Stimulated activated CD8-positive, alpha-beta memory T cell treated with anti-CD3 and anti-CD28 coated beads, Interleukin-4, amount 100 ng/mL, for 24 hours (primary cell): ENCODE measurements around the gene MATN4.

Source experiments
- DNase-seq: peaks from one replicate; pipeline ENCODE4 v3.0.0-alpha.2; 2020; ENCODE audit warnings: low read depth

The MATN4 gene

DNA sequence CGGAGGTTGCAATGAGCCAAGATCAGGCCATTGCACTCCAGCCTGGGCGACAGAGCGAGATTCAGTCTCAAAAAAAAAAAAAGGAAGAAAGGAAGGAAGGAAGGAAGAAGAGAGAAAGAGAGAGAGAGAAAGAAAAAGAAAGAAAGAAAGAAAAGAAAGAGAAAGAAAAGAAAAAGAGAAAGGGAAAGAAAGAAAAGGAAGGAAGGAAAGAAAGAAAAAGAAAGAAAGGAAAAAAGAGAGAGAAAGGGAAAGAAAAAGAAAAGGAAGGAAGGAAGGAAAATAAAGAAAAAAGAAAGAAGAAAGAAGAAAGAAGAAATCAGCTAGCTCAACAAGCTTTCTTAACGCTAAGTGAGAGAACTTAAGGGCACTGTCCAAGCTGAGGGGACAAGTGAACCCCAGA, 7.6 kb upstream of the MATN4 start:
- DNase-seq, result no peak

DNA sequence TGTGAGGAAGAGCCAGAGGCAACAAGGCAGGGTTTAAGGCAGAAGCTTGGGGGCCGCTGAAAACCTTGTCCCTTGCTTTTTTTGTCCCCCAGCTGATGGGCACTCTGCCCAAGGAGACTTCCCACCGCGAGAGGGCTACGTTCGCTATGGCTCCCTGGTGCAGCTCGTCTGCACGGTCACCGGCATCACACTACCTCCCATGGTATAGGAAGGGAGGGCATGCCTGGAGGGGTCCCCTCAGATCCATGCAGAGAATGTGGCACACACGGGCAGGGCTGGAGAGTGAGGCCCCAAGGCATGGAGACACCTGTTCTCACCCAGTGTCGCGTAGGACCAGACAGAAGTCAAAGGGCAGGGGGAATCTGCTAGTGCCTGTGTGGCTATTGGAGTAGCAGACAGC, 5.8 kb upstream of the MATN4 start:
- DNase-seq, result no peak

DNA sequence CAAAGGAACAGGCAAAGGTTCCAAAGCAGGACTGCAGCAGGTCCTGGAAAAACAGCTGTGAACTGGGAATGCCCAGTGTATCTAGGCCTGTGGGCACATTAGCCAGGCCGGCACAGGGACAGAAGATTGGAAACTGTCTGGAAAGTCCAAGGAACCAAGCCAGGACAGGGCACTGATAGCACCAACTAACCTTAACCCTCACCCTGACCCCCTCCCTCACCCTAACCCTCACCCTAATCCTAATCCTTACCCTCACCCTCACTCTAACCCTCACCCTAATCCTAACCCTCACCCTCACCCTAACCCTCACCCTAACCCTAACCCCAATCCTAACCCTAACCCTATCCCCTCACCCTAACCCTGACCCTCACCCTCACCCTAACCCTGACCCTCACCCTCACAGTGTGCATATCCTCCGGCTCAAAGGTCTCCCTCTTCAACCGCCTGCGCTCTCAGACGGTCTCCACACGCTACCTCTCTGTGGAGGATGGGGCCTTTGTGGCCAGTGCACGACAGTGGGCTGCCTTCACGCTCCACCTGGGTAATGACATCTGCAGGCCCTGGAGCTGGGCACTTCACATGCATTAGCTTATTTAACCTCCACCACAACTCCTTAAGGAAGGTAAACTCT, 5.1 kb upstream of the MATN4 start:
- no peak for DNase-seq

DNA sequence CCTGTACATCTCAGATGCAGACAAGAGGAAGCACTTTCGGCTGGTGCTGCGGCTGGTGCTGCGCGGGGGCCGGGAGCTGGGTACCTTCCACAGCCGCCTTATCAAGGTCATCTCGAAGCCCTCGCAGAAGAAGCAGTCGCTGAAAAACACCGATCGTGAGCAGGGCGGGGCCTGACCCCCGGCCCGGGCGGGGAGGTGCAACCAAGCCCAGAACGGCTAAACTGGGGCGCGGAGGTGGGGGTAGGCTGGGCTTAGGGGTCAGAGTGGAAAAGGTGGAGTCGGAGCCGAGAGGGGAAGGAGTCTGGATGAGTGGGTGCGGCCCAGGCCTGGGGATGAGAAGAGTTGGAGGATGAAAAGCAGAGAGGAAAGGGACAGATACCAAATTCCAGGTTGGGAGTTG, 4.1 kb upstream of the MATN4 start:
- no peak for DNase-seq

DNA sequence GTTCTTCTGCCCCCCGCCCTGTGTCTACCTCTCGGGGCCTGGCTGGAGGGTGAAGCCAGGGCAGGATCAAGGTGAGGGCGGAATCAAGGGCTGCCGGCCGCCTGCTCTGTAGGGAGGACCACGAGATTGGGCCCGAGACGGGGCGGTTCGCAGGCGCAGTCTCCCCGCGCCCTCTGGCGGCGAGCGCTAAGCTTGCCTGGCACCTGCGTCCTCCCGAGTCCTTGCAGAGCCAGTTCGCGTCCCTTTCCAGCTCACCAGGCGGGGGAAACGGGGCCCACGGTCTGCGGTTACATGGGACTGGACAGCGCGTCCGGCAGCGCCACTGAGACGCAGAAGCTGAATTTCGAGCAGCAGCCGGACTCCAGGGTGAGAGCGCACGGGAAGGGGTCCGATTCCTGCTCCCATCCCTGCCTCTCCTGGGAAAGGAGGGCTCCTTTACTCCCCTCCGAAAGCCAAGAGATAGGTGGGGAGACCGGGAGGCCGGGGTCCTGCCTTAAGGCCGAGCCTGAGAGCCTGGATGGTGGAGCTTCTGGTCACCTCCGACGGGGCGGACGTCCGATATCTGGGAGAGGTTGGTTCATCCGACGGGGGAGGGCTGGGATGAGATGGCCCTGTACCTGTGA, 3.6 kb upstream of the MATN4 start:
- DNase-seq, result peak; percentile 60

DNA sequence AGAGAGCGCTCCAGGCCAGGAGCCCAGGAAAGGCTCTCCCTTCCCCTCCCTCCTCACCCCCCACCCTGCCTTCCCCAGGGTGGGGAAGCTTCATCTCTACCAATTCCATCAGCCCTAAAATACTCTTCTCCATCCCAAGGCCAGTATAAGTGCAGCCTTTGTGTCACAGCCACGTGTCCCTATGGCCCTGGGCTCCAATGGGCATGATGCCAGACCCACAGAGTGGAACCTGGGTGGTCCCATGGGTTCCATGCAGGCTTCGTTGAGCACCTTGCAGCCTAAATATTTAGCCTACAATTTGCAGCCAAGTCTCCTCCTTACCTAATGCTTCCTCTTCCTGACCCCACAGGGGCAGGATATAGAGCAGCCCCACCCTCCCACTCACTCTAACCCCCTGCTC, 976 bp upstream of the MATN4 start:
- DNase-seq, result no peak

DNA sequence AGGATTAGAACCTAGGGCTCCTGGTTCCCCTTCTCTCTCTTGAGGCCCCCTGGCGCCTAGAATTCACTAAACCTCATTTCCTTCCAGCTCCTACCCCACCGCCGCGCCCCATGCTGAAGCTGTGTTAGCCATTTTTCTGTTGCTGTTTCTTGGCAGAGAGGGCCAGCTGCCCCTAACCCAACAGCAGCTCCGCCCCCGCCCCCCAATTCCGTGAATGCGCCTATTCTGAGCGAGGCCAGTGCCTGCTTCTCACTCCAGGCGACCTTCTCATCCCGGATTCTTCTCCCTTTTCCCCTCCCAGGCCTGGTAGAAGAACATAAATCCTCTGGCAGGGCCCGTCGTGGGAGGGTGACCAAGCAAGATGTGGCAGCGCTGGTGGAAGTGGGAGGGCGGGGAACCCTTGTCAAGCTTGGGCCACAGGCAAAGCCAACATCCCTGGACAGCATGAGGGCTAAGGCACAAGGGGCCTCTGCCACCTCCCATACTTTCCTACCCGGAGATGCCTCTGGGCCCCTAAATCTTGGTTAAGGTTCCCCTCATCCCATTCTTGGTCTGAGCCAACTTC, 941 bp downstream of the MATN4 start:
- DNase-seq, result no peak

DNA sequence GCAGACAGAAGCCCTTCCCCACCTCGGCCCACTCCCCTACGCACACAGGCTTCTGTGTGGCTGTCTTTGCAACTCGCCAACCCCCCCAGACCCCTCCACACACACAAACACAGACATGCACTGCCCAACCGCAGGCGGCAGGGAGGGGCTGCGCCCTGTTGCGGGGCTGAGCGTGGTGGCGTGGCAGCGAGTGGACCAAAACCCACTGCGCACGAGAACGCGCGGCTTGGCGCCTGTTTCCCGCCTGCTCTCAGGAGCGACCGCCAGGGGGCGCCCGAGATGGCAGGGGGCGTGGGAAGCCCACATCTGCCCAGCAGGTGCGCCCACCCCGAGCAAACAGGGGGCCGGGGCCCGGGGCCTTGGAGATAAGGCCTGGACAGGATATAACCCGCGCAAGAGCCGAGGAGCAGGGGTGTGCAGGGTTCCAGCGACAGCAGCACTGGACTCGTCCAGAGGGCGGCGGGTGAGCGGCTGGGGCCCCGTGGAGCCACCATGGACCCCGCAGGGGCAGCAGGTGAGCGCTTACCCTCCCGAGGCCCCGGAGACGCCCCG, 1.6 kb downstream of the MATN4 start, which contains the start of gene RBPJL:
RBPJL (plus strand) TSS at position 410 of the 552 bp plus-strand sequence; CDS start at position 493, 83 bp downstream.
- DNase-seq, result peak; percentile 38

DNA sequence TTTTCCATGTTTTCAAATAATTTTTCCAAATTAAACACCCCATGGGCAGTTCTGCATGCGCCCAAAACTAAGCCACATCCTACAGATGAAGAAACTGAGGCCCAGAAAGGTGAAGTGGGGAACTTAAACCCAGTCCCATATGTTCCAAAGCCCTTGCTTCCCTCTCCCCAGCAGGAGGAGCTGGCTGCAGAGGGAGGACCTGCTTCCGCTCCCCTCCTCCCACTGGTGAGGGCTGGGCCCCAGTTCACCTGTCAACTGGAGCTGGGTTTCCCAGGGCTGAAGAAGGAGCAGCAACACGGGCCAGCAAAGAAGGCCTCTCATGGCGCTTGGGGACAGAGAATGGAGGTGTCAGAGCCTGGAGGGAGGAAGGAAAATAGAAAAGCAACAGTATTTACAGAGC, 2.8 kb downstream of the MATN4 start:
- no peak for DNase-seq

DNA sequence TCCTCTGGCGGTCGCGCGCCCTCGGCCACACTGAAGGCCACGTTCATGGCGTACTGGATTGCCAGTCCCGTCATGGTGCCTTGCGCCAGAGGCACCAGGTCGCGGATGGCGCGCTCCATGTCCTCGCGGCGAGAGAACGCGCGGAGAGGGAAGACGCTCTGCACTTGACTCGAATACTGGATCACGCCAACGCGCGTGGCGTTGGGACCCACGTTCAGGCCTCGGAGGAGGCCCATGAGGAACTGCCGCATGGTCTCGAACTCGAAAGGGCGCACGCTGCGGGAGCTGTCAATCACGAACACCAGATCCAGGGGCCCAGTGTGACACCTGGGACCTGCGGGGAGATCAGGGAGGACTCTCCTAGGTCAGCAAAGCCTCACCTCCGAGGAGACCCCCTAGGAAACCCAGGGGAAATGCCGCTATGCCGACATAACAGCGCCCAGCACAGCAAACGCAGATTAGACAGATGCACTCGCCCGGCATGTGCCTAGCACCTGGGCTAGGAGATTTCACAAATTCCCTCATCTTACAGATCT, 3.6 kb downstream of the MATN4 start:
- DNase-seq, result no peak

DNA sequence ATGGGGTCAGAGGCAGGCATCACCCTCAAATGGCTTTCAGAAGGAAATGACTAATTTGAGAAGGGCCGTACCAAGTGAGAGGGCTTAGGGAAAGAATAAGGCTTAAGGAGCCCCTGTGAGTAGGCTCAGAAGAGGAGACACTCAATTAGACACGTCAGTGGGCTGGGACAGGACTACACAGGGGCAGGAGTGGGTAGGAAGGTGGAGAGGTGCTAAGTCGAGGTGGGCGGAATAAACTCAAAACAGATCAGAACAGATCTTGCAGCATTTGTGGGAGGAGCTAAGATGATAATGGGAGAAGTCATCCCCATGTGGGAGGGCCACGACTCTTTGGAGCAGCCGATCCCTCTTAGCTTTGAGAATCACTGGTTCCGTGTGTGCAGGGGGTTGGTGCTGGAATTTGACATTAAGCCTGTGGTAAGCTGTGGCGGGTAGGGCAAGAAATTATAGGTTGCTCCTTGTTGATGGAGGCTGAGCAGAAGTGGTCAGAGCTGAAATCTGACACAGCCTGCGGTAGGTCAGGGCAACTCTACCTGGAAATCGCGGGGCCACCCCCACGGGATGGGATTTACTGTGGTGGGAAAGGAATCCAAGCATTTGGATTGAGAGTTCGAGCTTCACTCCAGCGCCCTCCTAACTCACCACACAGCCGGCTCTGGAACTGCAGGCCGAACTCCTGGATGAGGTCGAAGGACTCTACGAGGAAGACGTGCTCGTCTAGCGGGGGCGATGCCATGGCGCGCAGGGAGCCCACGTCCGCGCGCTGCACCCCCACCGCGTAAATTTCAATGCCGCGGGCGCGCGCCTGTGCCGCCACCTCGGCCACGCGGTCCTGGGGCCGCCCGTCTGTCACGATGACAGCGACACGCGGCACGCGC, 4.3 kb downstream of the MATN4 start:
- no peak for DNase-seq

DNA sequence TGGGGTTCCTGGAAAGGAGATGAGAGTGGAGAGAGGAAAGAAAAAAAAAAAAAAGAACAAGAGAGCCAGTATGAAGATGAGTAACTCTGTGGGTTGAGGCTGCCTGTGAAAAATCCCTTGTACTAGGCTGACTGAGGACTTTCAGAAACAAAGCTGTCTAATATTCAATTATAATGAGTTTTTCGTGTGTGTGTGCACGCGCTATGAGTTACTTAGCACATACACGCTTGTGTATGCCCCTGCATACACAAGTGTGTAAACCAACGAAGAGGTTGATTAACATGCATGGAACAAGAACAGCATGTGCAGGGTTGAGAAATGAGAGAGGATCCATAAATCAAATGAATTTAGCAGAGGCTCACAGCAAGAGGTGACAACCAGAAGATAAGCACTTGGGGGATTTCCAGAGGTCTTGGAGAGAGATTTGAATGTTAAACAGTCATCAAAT, 6.3 kb downstream of the MATN4 start:
- no peak for DNase-seq

DNA sequence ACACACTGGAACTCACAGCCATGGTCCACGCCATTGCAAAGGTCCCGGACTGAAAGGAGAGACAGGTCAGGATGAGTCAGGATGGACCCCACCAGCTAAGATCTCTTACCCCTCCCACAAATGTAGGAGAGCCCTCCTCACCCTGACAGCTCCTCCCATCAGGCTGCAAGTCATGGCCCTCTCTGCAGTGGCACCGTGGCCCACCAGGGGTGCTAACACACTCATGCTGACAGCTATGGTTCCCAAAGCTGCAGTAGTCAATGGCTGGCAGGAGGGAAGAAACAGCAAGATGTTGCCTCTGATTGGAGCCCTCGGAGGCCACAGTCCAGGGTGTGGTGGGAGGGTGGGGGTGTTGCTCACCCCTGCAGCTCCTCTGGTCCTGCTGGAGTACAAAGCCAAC, 7.1 kb downstream of the MATN4 start:
- DNase-seq, result no peak

DNA sequence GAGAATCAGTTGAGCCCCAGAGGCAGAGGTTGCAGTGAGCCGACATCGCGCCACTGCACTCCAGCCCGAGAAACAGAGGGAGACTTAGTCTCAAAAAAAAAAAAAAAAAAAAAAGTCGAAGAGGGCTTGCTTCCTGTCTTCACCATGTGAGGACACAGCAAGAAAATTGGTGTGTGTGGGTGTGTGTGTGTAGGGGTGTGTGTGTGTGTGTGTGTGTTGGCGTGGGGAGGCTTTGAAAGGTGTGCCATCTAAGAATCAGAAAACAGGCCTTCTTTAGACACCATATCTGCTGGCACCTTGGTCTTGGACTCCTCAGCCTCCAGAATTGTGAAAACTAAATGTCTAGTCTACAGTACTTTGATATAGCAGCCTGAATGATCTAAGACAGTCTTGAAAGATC, 8.3 kb downstream of the MATN4 start:
- no peak for DNase-seq

DNA sequence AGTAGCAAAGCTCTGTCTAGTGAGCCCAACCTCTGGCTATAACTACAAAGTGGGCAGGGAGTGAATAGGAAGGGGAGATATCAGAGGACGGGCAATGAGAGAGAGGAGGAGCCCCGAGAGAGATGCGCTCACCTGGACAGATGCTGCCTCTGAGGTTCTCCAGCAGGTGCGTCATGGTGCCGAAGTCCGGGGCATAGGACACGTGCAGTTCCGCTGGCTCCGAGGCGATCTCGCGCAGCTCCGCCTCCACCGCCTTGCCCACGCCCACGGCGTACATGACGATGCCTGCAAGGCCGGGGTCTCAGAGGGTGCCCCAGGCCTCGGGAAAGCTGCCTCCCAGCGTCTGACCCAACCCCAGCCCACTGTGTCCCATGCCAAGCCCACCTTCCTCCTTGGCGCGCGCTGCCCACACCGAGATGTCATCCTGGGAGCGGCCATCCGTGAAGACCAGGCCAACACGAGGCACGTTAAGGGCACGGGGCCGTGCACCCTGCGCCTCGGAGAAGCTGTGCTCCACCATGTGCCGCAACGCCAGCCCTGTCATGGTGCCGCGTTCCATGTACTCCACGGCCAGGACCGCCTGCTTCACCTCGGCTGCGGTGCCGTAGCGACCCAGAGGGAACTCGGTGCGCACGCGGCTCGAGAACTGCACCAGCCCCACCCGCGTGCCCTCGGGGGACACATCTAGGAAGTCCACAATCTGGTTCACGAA, 10.2 kb downstream of the MATN4 start:
- no peak for DNase-seq

DNA sequence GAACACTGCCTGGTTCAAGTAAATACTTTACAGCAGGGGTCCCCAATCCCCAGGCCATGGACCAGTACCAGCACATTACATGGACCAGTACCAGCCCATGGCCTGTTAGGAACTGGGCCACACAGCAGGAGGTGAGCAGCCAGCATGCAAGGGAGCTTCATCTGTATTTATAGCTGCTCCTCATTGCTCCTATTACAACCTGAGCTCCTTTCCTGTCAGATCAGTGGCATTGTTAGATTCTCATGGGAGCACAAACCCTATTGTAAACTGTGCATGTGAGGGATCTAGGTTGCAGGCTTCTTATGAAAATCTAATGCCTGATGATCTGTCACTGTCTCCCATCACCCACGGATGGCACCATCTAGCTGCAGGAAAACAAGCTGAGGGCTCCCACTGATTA, 13.4 kb downstream of the MATN4 start:
- no peak for DNase-seq

DNA sequence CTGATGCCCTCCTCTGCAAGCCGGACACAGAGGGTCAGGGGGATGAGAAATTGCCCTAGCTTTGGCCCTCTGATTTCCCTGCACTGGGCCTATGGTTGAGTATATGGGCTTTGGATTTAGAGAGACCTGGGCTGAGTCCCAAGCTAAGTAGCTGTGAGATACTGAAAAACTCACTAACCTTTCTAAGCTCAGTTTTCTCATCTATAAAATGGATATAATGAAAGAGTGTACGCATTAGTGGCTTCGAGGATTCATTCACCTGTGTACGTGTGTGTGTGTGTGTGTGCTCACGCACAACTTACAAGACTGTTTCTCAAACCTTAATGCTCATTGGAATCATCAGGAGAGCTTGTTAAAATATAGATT, 14.1 kb downstream of the MATN4 start:
- no peak for DNase-seq

DNA sequence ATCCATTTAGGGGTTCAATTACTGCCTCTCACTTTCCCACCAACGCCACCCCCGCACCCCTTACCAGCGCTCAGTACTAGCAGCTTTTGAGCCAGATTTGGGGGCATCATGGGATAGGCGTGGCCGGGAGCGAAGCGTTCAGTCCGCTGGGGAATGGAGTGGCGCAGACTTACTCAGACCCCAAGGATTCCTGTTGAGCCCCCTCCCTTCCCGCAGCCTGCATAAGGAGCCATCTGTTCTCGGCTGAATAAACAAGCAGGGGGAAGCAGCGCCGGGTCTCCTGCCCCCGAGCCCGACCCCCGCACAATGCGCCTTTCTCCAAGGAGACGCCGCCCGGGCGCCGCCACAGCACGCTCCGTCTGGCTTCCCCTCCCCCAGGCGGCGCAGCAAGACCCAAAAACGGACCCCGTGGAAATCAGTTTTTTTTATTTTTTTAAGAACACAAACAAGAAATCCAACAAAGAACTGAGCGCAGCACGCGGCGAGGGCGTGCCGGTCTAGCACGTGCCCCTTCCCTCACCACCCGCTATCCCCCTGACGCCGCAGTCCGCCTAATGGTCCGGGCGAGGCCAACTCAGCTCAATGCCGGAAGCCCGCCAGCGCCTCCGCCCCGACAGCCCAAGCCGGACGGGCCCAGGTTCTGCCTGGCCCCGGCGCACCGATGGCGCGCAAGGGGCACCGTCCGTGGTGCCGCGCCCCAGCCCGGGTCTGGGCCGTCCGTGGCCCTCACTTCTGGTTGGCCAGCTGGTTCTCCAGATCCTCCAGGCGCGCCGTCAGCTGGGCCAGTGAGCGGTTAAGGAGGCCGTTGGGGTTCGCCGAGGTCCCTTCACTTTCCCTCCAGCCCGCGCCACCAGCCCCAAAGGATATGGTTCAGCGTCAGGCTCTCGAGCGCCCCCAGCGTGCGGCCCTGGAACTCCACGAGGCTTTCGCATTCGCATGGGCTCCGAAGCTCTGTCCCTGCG, 14.8 kb downstream of the MATN4 start:
- DNase-seq, result peak; percentile 77

DNA sequence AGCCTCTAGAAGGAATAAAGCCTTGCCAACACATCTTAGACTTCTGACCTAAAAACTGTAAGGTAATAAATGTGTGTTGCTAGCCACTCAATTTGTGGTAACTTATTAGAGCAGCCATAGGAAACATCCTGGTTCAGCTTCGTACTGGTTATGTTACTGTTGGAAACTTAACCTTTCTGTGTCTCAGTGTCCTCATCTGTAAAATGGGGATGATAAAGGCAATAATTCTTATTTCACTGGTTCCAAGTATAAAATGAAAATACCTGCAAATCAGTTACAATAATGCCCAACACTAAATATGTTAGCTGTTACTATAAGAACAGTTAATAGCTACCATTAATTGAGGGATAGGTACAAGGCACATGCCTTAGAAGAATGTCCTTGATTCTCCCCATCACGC, 15.8 kb downstream of the MATN4 start:
- DNase-seq, result no peak

DNA sequence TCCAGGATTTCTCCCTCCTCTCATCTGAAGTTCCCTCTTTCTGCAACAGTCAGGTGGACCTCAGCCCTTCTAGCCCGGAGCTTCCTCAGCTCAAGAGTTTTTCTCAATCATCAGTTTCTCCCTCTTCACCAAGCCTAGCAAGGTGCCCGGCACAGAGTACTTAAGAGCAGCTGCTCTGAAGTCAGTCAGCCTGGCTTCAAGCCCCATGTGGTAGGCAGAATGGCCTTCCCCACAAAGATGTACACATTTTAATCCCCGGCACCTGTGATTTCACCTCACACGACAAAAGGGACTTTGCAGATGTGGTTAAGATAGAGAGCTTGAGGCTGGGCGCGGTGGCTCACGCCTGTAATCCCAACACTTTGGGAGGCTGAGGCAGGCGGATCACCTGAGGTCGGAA, 16.6 kb downstream of the MATN4 start:
- no peak for DNase-seq
